ENCODE measurements around the gene ATP8B3.
A peak's percentile ranks its signal among the peaks of the same experiment; 100 is the strongest.

ATP8B3 gene

DNA sequence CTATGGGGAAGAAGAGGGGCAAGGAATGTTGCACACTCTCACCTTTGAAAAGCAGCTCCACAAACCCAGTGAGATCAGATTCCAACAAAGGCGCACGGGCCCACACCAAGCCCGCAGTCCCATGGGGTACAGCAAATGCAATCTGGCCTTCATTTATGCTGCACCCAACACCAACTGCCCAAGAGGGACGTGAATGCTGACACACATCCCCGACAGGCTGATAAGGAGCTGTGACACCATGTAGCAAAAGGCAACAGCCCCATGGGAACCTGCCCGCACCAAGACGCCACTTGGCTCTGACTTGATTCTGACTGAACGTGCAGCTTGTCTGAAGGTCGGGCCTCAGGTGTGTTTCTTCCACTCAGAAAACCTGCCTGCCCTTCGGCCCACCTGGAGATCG lies 18.9 kb upstream of the ATP8B3 start:
- no peak for DNase-seq

DNA sequence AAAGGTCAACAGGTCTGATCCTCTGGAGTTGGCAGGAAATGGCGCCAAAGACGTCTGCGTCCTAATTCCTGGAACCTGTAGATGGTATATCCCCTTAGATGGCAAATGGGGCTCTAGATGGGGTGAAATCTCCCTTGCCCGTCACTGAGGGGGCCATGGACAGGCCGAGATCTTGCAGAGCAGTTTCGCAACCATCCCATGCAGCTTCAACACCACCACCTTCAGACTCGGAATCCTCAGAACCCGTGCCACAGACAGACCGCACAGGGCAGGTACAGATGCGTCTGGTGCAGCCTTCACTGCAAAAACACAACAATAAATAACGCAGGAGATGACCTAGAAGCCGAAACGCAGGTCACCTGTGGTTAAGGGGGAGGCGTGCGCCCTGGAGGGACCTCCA lies 18.5 kb upstream of the ATP8B3 start:
- no peak for DNase-seq

DNA sequence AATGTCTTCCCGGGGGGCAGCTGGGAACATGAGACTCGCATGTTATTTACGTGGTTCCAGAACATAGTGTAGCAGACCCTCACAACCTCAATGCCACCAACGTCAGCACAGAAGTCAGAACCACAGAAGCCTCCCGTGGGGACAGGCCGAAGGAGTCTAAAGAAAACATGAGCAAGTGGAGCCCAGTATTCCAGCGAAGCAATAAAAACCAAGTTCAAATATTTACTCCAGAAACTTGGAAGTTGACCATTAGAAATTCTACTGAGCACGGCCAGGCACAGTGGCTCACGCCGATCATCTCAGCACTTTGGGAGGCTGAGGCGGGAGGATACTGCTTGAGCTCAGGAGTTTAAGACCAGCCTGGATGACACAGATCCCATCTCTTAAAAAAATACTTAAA lies 17.9 kb upstream of the ATP8B3 start:
- no peak for DNase-seq

DNA sequence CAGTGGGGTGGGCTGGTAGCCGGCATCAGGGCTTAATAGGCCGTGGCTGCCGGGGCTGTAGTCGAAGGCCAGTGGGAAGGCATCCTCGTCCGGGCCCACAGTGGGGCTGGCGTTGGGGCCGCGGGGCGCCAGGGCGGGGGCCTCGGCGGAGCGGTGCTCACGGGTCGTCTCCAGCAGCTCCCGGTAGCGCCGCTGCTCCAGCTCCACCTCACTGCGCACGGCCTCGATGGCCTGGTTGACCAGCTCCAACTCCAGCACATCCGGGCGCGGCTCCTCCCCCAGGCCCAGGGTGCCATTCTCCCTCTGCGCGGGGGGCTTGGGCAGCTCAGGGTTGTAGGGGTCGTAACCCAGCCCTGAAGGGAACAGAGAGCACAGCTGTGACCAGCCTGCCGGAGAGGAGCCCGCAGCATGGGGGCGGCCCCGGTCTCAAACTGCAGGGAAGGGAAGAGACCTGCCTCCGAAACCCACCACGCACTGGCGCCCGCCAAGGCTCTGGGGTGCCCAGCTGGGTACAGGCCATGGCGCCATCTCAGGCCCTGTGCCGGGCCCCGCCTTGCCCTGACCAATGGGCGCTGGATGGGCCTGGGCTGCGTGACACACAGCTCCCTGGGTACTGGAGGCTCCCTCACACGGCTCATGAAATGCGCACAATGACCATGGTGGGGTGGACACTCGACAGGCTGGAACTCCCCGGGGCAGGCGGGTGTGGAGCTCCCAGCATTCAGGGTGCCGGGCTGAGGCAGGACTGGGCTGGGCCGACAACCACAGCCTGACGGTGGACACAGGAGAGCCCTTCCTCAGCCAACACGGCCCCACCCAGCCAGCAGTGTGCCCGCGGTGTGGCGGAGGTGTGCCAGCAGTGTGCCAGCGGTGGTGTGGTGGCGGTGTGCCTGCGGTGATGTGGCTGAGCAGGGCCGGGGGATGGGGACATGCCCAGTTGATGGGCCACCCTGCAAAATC lies 16.5 kb upstream of the ATP8B3 start:
- DNase-seq = no peak

DNA sequence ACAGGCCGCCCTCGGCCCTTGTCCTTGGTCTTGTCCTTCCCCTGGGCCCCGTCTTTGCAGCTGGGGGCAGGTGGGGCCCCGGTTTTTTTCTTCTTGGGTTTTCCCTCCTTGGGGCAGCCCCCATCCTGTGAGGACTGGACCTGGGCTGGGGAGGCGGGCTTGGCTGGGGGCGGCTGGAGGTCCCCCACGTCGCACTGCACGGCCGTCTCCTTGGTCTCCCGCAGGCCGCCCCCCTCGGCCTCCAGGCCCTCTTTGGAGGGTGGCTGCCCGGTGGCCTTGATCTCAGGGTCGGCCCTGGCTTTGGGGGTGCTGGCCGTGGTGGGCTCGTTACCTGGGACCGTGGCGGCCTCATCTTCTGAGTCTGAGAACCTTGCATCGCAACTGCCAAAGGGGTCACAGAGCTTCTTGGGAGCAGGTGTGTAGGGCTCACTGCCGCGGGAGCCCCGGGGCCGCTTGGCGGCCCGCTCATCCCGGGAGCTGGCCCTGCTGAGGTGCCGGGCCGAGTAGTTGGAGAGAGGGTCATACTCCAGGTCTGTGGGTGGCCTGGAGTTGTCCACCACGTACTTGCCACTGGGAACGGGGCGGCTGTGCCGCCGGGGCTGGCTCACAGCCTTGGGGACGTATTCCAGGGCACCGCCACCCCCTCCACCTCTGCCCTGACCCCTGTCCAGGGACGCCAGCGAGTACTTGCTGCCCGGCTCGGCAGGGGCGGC lies 15.6 kb upstream of the ATP8B3 start:
- no peak for DNase-seq

DNA sequence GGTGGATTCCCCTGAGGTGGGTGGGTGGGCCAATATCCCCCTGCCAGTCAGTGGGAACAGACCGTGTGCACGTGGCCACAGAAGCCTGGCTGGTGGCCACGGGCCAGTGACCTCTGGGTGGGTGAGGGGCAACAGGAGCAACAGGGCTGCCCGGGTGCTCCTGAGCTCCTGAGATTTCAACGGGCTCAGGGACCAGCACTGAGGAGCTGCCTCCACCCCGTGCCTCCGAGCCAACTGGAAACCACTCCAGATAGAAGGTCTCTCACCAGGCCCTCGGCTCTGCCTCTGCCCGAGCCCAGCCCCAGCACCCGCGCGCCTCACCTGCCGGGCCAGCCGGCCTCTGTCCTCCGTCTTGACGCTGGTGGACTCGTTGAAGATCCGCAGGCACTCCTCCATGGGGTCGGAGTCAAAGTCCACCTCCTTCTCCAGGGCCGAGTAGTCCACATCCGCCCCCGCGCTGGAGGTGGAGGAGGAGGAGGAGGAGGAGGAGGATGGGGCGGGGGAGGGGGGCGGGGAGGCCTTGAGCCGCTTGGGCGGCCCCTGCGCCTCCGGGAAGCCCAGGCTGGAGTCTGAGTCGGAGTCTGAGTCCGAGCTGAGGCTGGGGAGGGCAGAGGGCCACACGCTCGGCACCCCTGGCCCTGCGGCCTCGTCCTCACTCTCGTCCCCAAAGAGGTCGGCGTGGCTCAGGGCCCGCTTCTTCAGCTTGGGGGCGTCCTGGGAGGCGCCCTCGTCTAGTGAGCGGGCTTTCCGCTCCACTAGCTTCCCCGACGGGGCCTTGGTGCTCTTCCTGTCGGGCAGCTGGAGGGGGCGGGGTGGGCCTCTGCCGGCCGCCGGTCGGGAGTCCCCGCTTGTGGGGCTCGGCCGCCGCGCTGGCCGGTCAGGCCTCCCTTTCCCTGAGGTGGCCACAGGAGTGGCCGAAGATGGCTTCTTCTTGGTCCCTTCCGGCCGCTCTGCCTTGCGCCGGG lies 14.8 kb upstream of the ATP8B3 start:
- no peak for DNase-seq

DNA sequence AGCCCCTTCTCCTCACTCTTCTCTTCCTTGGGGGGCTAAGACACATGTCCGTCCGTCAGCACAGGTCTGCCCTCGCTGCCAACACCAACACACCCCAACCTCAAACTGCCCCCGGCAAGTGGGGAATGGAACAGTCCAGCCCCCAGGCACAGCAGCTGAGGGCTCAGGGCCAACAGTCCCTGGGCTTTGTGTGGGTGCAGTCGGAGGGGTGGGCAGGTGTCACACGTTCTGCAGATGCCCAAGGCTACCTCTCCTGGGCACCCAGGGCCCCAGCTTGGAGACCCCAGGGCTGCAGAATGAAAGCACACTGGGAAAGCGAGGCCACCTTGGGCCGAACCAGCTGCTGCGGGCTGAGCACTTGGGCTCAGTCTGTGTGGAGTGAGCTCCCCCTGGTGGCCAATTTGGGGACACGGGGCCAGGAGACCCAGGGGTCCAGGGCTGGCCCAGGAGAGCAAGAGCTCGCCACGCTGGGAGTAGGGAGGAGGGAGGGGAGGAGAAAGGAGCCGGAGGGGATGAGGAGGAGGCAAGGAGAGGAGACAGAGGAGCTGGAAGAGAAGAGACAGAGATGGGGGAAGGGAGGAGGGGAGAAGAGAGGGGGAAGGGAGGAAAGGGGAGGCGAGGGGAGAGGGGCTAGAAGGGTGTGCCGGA lies 14.0 kb upstream of the ATP8B3 start:
- peak; percentile 72 for DNase-seq

DNA sequence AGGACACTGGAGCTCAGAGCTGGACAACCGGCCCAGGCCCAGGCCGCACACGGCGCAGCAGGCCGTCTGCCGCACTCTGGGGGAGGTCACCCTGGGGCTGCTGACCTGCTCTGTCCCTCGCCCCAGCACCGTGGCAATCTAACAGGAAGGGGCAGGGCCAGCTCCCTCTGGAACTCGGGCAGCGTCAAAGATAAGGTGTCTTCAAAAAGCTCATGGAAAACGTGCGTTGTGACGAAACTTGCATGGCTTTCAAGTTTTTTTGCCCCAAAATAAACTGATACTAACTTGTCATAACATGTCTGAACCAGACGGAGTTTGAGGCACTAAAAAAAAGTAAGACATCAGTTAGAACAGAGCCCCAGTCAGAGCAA lies 12.2 kb upstream of the ATP8B3 start:
- no peak for DNase-seq

DNA sequence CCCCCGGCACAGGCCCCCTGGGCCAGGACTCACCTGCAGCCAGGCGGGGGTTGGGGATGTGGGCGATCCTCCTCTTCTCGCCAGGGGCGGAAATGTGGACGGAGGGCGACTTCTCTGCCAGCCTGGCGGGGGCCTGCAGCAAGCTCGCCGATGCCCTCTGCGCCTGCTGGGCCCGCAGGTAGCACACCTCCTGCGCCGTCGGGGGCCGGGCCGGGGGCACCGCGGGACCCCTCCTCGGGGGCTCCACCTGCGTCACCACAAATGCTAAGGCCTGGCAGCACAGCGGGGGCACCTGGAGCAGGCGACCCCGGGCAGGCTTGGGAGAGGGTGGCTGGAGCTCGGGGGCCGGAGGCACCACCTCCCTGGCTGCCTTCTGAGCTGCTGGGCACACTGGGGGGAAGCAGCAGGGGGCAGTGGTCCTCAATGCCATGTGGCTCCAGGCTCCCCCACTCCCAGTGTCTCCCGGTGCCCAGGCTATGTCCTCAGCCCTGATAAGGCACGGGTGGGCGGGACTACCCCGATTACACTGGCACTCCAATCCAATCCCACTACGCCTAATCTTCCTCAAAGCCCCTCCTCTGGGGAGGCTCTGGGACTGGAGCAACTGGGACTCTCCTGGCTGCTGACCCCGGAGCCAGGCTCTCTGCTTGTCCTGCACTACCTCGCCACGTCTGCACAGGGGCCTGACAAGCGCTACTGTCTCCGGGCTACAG lies 11.6 kb upstream of the ATP8B3 start:
- no peak for DNase-seq

DNA sequence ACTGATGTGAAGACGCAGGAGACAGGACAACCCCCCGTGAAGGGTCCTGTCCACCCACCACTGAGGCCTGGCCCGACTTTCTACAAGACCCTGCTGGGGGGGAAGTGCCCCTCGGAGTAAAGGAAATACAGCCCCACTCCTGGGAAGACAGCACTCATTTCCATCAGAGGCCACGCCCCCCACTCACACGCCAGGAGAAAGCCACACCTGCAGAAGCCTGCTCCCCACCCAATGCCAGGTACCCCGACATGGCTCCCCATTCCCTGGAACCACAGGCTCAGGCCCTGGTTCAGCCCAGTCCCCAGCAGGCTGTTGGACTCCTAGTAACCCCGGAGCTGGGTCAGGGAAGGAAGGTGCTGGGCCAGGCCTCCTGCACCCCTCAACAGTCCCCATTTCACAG lies 10.9 kb upstream of the ATP8B3 start:
- no peak for DNase-seq

DNA sequence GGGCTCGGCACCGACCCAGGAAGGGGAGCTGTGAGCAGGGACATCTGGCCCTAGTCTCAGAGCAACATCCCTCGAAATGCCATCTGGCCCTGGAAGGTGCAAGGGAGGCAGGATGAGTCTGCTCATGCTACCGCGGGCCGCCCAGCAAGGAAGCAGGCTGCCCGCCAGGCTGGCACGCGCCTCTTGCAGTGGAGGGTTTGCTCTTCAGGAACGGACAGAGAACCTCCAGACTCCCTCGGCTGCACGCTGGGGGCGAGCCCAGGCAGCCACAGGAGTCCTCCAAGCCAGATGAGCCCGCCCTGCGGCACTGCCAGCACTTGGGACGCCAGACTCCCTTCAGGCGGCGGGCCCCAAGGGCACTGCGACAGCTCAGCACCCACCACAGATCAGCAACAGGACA lies 10.1 kb upstream of the ATP8B3 start:
- no peak for DNase-seq

DNA sequence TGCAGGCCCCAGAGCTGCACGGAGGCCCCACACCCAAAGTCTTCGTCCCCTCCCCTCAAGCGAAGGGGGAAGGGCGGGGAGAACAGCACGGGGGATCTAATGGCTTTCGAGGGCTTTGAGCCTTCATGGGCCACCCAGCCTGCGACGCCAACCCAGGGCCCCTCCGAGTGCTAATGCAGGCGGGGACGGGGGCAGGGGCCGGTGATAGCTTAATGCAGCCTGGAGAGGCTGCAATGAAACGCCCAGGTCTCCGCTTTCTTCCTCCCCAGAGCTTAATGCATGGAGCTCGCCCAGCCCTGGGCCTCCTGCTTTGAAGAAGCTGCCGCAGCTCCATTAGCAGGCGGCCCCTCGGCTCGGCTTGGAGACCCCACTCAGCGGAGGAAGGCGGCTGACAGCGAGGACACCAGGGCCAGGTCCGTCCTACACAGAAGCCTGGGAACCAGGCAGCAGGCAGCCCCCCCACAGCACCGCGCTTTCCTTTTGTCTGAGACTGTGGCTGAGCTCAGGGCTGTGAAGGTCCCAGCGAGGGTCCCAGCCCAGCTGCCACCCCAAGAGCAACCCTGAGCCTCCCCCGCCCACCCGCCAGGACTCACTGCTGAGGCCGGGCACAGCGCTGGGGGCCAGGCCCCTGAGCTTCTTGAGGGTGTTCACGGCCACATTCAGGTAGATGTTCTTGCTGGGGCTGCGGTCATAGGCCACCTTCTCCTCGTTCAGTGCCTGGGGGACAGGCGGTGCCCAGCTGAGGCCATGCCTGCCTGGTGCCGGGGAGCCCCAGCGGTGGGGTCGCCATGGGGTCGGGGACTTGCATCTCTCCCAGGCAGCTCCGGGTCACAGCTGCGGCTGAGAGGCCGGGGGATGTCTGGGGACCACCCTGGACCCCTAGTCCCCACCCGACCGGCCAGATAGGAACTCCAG lies 7.5 kb upstream of the ATP8B3 start:
- DNase-seq = no peak

DNA sequence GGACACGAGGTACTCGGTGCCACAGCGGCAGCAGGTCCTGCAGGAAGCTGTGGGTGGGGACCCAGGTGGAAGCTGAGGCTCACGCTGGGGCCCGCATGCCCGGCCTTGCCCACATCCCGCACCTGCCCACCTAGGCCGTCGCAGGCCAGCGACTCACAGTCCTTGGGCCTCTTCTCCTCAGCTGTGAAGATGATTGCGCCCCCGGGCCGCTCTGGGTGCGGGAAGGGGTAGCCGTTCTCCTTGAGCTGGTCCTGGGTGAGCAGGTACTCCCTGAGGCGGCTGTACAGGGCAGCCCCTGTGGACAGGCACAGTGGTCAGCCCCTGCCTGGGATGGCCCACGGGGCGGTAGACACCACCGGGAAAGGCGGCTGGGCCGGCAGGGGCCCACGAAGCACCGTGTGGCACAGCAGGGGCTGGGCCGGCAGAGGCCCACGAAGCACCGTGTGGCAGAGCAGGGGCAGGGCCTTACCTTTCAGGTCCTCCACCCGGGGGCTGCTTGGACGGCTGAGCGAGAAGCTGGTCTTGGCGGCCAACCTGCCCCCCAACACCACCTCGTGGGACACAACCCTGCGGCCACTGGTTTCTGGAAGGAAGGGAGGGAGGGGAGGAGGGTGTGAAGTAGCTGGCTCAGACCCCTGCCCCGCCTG lies 6.6 kb upstream of the ATP8B3 start:
- DNase-seq = no peak

DNA sequence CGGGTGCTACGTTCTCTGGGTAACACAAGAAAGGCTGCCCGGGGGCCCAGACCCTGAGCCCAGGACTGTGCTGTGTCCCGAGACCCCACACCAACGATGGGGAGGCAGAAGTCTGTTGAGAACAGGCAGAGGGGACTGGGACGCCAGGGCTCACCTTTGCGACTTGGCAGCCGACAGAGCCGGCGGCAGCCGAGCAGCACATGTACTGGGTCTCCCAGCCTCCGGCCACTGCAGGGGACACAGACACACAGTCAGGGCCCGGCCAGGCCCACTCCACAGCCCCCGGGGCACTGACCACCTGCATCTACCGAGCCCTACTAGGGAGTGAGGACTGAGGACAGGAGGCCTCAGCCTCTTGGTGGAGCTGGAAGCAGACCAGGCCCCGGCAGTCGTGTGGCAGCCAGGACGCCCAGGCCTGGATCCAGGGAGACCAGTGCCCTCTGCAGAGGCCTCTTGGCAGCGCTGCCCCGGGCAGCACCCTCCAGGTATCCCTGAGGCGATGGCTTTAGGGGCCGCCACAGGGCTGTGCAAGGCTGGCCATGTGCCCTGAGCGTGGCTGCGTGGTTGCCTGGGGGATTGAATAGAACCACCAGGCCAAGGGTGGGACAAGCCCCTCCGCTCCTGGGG lies 5.6 kb upstream of the ATP8B3 start:
- no peak for DNase-seq

DNA sequence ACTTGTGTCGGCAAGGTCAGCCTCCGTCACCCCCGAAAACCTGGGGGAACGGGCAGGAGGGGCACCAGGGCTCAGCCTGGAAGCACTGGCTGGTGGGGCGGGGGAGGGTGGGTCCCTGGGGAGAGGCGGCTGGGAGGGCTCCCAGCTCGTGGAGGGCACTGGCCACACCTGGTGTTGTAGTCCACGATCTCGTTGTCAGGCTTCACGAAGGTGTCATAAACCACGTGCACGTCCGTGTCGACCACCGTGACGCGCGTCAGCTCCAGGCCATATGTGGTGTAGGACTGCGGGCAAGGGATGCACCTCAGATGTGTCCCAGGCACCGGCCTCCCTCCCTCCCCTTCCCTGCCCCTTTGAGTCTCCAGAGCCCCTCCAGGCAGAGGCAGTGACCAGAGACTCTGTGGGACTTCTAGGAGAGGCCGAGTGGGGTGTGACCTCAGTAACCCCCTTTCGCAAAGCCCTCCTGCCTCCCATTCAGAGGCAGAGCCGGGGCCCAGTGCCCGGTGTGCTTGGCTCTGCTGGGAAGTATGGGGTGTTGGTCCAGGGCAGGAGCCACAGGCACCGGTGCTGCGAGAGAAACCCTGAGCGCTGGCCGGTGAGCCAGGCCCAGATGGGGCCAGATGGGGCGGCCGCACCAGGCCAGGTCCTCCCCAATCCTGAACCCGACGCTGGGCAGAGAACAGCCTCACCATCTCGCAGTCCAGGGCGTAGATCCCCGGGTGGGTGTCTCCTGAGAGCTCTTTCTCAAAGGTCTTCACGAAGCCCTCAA lies 4.6 kb upstream of the ATP8B3 start:
- DNase-seq = no peak

DNA sequence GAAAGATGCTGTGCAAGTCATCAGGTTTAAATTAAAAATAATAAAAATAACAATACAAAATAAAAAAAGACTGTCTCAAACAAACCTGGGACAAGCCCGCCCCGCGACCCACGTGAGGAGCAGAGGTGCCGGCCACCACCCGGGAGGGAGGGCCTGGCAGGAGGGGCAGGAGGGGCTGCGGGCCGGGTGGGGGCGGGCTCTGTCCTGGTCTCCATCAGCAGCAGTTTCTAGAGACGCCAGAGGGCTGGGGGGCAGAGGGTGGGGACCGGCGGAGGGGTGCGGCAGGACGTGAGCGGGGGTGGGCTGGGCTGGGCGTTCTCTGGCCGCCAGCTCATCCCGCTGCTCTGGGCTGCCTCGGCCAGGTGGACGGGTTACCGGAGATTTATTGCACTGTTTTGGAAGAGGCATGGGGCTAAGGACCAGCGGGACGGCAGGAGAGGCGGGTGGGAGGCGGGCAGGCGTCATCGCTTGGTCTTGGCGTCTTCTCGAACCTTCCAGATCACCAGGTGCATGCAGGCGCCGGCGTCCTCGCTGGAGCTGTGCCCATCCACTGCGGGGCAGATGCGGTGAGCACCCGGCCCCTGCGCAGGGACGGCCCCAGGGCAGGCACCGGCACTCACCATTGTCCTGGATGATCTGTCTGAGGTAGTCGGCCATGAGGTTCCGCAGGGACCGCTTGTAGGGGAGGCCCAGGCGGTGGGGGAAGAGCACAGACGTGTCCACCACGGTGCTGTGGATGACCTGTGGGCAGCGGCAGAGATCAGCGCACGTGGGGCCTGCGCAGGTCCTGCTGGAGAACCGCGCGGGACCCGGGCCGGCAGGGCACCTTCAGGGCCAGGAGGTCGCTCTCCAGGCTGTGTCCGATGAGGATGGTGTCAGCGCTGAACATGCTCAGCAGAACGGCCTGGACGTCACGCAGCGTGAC lies 3.8 kb upstream of the ATP8B3 start:
- no peak for DNase-seq

DNA sequence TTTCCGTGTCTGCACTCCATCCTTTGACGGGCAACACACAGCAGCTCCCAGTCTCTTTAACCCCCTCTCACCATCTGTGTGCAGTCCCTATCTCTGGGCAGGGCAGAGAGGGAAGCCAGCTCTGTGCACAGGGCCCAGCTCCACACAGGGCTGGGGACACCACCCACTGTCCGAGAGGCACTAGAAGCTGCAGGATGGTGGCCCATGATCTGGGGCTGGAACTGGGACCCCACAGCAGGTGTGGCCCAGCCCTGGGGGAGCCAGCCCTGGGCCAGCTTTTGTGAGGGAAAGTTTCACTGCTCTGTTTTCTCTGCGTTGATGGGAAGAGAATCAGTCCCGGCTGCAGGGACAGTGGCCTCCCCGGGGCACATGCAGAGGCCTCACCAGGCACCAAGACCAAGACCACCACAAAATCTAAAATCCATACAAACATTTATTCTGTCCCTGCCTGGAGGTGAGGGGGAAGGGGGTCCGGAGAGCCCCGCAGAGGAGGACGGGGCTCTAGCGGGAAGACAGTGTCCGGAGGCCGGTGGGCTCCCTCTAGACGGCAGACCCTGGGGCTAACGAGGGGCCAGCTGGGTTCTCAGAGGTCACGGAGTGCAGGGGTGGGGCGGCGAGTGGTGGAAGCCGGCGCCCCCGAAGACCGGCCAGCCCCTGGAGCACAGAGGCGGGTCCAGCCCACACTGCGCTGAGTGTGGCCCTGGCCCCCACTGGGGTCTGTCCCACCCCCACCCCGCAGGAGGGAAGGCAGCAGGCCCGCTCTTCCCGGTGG lies 2.9 kb upstream of the ATP8B3 start:
- DNase-seq = no peak

Data from CD4-positive, alpha-beta T cell treated with Interleukin-15 for 1 hour (primary cell).